ENCODE data around the gene TMEM126A. TPM values are rescaled to one million over a fixed set of nuclear protein-coding genes. Genes with fewer than 3 reads are reported as not detected.

Gene TMEM126A
- 52.1 to 62.3 TPM (median 57.5 TPM) in 5 replicates for total RNA-seq (2022; extraction: Qiagen RNA extraction; ENCODE audit: low read depth)

DNA sequence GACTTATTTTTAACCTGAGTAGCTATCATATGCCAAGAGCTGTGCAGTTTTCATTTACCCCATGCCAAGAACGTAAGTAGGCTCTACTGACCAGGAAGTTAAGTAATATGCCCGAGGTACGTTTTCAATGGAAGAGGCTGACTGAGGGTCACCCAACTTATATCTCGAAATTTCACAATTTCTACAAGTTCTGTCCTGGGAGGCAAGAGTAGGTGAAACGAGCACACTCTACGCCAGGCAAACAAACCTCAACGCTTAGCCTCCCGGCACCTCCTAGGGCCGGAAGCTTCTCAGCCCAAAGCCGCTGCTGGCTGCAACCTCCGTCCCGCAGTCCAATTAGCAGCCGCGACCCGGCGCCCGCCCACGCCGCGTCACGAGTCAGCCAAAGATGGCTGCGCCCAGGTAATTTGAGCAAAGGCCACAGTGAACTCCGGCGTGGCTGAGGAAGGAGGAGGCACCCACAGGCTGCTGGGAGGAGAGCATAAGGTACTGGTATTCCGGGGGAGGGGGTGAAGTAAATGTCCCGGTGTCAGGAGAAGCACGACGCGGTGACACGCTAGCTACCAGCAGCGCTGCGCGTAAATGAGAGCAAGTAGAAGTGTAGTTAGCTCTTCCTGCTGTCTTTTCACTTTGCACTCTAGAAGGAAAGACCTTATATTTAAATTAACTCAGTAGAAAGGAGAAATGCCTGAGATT lies at the start of gene TMEM126A:
TMEM126A (plus strand) TSS at position 364 of the 696 bp plus-strand sequence. CDS start 2,289 bp downstream, outside the sequence.

DNA sequence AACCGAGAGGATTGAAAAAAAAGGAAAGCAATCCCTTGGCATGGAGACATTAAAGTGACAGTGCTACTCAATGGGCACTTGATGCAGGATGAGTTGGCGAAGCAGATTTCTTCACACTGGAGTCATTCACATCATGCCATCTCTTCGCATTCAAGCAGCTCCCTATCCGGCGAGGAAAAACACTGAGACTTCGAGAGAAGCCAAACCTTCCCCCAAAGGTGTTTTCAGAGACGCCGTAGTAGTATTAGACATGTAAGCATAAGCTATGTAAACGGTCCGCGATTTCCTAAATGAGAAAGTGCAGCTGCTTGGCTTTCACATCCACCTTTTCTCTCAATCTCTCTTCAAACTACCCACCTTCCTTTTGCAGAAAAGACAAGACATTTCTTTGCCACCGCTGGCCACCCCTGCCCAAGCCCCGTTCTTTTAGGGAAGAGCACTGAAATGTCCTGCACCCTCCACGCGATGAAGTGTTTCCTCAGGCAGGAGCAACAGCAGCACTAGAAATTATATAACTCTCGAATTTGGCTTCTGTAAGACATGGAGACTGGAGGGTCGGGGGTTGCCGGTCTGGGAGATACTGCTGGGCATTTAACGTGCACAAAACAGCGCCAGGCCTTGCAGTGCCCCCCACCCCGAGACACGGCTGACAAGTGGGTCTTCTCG lies 20.3 kb upstream of the TMEM126A start, which contains the start of gene DLG2:
DLG2 (minus strand) TSS at position 13 of the 666 bp plus-strand sequence.

DNA sequence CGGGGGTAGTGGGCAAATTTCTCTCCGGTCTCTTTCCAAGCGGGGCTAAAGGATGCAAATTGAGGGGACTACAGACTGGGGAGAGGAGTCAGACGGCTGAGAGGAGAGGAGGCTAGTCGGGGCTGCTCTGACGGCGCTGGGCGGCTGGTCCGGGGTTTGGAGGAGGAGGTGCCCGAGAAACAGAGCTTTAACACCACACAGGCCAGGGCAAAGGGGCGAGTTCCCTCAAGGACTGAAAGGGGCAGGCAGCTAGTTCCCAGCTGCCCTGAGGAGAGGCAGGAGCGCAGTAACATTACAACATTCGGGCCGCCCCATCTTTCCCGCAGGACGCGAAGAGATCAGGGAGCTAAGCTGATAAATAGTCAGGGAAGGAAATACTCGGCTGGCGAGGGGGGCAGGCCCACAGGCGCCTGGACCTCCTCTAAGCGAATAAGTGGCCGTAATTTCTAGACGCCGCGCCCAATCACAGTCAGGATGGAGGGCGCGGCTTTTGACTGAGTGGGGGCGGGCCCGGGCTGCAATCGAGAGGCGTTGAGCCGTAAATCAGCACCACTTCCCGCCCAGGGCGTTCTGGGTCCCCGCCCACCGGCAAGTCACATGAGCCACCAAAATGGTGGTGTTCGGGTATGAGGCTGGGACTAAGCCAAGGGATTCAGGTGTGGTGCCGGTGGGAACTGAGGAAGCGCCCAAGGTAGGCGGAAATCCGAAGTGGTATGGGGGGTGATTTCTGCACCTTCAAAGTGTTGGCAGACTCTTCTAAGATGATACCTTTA lies 19.6 kb upstream of the TMEM126A start, which contains the start of gene TMEM126B:
TMEM126B (plus strand) TSS at position 596 of the 773 bp plus-strand sequence; CDS start at position 611, 15 bp downstream.

DNA sequence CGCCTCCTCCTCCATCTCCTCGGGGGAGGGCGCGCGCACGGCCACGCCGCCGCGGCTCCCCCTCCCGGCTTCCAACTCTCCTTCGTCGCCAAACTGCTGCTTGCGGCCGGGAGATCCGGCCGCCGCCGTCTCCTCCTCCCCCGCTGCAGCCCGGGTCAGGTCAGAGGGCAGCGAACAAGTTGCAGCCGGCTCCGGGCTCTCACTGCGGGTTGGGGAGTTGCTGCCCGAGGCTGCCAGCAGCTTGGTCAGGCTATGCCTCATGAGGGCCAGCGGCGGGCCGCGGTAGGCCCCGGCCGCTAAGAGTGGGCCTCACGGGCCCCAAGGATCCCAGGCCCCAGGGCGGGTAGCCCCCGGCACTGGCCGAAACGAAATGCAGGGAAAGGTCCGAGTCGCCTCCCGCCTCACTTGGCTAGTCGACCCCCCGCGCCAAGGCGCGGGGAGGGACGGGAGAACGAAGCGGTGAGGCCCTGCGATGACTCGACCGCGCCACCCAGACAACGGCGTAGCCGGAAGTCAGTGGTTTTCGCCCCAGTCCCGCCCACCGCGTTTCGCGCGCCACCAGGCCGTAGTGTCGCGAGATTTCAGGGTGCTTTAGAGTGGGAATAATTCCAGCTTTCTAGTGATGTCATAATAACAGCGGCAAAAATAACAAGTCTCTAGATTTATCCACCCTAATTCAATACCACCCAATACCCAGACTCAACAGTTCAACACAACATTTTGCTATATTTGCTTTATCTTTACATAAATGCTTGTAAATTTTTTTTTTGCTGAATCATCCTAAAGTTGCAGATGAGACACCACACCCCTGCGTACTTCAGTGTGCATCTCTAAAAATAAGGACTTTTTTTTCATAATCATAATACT lies 17.1 kb downstream of the TMEM126A start, which contains the start of gene CREBZF:
CREBZF (minus strand) TSS at position 515 of the 867 bp plus-strand sequence; CDS start at position 261, 254 bp downstream.

DNA sequence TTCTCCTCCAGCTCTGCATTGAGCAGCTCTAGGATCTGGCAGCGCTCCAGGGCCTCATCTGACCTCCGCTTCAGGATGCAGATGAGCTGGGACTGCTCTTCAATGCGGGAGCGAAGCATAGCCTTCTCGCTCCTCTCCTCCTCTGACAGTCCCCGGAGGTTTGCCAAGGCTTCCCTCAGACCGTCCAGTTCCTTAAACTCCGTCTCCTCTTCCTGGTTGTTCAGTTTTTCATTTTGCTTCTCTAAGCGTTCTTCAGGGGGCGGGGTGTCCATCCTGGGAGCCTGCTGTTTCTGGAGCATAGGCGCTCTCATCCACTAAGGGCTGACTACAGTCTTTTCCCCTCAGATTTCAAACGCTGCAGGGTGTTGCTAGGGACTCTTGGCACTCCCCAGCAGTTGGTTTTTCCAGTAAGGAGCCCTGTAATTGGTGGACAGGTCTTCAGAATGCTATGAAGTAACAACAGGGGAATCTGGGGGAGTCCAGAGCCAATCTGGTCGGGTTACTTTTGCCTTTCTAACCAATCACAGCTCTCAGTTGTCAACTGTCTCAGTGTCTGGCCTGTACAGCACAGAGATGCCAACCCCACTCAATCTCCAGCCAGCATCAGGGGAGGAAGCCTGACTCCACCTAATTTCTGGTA lies 38.2 kb downstream of the TMEM126A start, which contains the start of gene CCDC89:
CCDC89 (minus strand) TSS at position 376 of the 640 bp plus-strand sequence; CDS start at position 311, 65 bp downstream.

Other genes with a start within 250 kb of the TMEM126A start
- gene DLG2, start 20.6 kb upstream of the TMEM126A start, total RNA-seq (2022; extraction: Qiagen RNA extraction; ENCODE audit: low read depth) = 0.17 to 0.50 TPM (median 0.26 TPM) in 5 replicates
- gene TMEM126B, start 19.4 kb upstream of the TMEM126A start, total RNA-seq (2022; extraction: Qiagen RNA extraction; ENCODE audit: low read depth) = 55.1 to 66.6 TPM (median 62.1 TPM) in 5 replicates
- 25.4 to 37.1 TPM (median 34.9 TPM) in 5 replicates for gene CREBZF, start 17.2 kb downstream of the TMEM126A start, total RNA-seq (2022; extraction: Qiagen RNA extraction; ENCODE audit: low read depth)
- not detected in 5 replicates for gene CCDC89, start 38.2 kb downstream of the TMEM126A start, total RNA-seq (2022; extraction: Qiagen RNA extraction; ENCODE audit: low read depth)
- gene SYTL2, start 163.2 kb downstream of the TMEM126A start, total RNA-seq (2022; extraction: Qiagen RNA extraction; ENCODE audit: low read depth) = 16.5 to 28.2 TPM (median 16.7 TPM) in 5 replicates
- gene CCDC83, start 207.4 kb downstream of the TMEM126A start, total RNA-seq (2022; extraction: Qiagen RNA extraction; ENCODE audit: low read depth) = not detected in 5 replicates

Measured in A549 treated with DMSO at 1 μM for 4 hours (cell line).